ENCODE measurements around the gene SPG7. TPM values are rescaled to one million over a fixed set of nuclear protein-coding genes. Genes with fewer than 3 reads are reported as not detected.
"Not testable (repeated sequence)": the region's sequence is repeated elsewhere in the genome, so short reads cannot be mapped to it uniquely, and the experiment has no call there.

Gene SPG7
- total RNA-seq, 2 experiments from 2014 or later, result 68.6 to 76.7 TPM

GRCh38 chr16:89582614-89583196, 74.5 kb downstream of the SPG7 start:
- no peak overlapping the region for H3K27ac Mint-ChIP-seq
- ATAC-seq (no peak), DNase-seq (no peak)
- no peaks in the 10 kb centered on the region for H3K9me3 Mint-ChIP-seq (ENCODE audit: low read depth)
- H3K4me3 Mint-ChIP-seq, result no peak overlapping the region
- no peaks in the 10 kb centered on the region for H3K4me1 Mint-ChIP-seq
- ChIA-PET POLR2A (no interaction called here), CTCF (no interaction called here)
- H3K36me3 Mint-ChIP-seq (ENCODE audit: low read depth), result peaks cover 8% of the 10 kb centered on the region
- no peaks in the 10 kb centered on the region for H3K27me3 Mint-ChIP-seq
- intact Hi-C loops (cut with DNase I, micrococcal nuclease), result no loop called here

GRCh38 chr16:89583197-89583894, 75.1 kb downstream of the SPG7 start:
- no peak overlapping the region for H3K27ac Mint-ChIP-seq
- DNase-seq (no peak), ATAC-seq (no peak)
- no peaks in the 10 kb centered on the region for H3K9me3 Mint-ChIP-seq (ENCODE audit: low read depth)
- H3K27me3 Mint-ChIP-seq, result no peaks in the 10 kb centered on the region
- peaks cover 6% of the 10 kb centered on the region for H3K36me3 Mint-ChIP-seq (ENCODE audit: low read depth)
- ChIA-PET POLR2A (no interaction called here), CTCF (interaction anchor here (0.6 kb wide), 1 partner anchor 337 kb away, joined by 3 read pairs; no protein-coding TSS in a partner anchor)
- H3K4me1 Mint-ChIP-seq, result no peaks in the 10 kb centered on the region
- intact Hi-C loops (cut with DNase I, micrococcal nuclease), result no loop called here
- H3K4me3 Mint-ChIP-seq, result no peak overlapping the region

- Mint-ChIP-seq H3K4me3 (no peak overlapping the region), H3K9me3 (ENCODE audit: low read depth) (no peaks in the 10 kb centered on the region), H3K27me3 (no peaks in the 10 kb centered on the region), H3K27ac (no peak overlapping the region), H3K36me3 (ENCODE audit: low read depth) (peaks cover 5% of the 10 kb centered on the region), H3K4me1 (no peaks in the 10 kb centered on the region)
- POLR2A ChIA-PET, result no interaction called here
- CTCF ChIA-PET, result interaction anchor here (0.6 kb wide), 1 partner anchor 336 kb away, joined by 3 read pairs; no protein-coding TSS in a partner anchor
- DNase-seq (no peak), ATAC-seq (no peak)
- intact Hi-C loops (cut with DNase I, micrococcal nuclease), result no loop called here
These were observed 75.9 kb downstream of the SPG7 start for GRCh38 chr16:89583895-89584644.

- intact Hi-C loops (cut with DNase I, micrococcal nuclease), result no loop called here
- no peak overlapping the region for H3K27ac Mint-ChIP-seq
- no peak for DNase-seq
- H3K4me3 Mint-ChIP-seq, result no peak overlapping the region
- peaks cover 5% of the 10 kb centered on the region for H3K36me3 Mint-ChIP-seq (ENCODE audit: low read depth)
- H3K9me3 Mint-ChIP-seq (ENCODE audit: low read depth), result no peaks in the 10 kb centered on the region
- ChIA-PET CTCF (no interaction called here), POLR2A (no interaction called here)
- H3K27me3 Mint-ChIP-seq, result no peaks in the 10 kb centered on the region
- no peak for ATAC-seq
- H3K4me1 Mint-ChIP-seq, result no peaks in the 10 kb centered on the region
These were observed 76.8 kb downstream of the SPG7 start for GRCh38 chr16:89584768-89585549.

GRCh38 chr16:89586218-89586617, 78.0 kb downstream of the SPG7 start:
- ATAC-seq, result no peak
- H3K36me3 Mint-ChIP-seq (ENCODE audit: low read depth), result peaks cover 5% of the 10 kb centered on the region
- DNase-seq, result no peak
- intact Hi-C loops (cut with DNase I, micrococcal nuclease), result loop anchor here in 1 of 2 experiments (2.0 kb wide), 1 partner anchor 393 kb away; no protein-coding TSS in a partner anchor
- H3K27ac Mint-ChIP-seq, result no peak overlapping the region
- H3K9me3 Mint-ChIP-seq (ENCODE audit: low read depth), result no peaks in the 10 kb centered on the region
- H3K4me3 Mint-ChIP-seq, result no peak overlapping the region
- no peaks in the 10 kb centered on the region for H3K4me1 Mint-ChIP-seq
- ChIA-PET POLR2A (no interaction called here), CTCF (no interaction called here)
- no peaks in the 10 kb centered on the region for H3K27me3 Mint-ChIP-seq

- Mint-ChIP-seq H3K27me3 (no peaks in the 10 kb centered on the region), H3K4me1 (no peaks in the 10 kb centered on the region), H3K4me3 (no peak overlapping the region), H3K27ac (no peak overlapping the region), H3K36me3 (ENCODE audit: low read depth) (peaks cover 3% of the 10 kb centered on the region), H3K9me3 (ENCODE audit: low read depth) (no peaks in the 10 kb centered on the region)
- CTCF ChIA-PET, result no interaction called here
- intact Hi-C loops (cut with DNase I, micrococcal nuclease), result loop anchor here in 1 of 2 experiments (1.0 to 2.0 kb wide), 2 partner anchors 340 to 394 kb away; no protein-coding TSS in a partner anchor
- peak; percentile 31 for ATAC-seq
- peak; percentile 60 for DNase-seq
- POLR2A ChIA-PET, result no interaction called here
These were observed 78.7 kb downstream of the SPG7 start for GRCh38 chr16:89586853-89587252.

- H3K36me3 Mint-ChIP-seq (ENCODE audit: low read depth); CTCF ChIA-PET; H3K27ac Mint-ChIP-seq; H3K27me3 Mint-ChIP-seq; ATAC-seq; H3K4me3 Mint-ChIP-seq; H3K4me1 Mint-ChIP-seq; H3K9me3 Mint-ChIP-seq (ENCODE audit: low read depth); DNase-seq; POLR2A ChIA-PET: not testable (repeated sequence)
- intact Hi-C loops (cut with DNase I, micrococcal nuclease), result loop anchor here in 1 of 2 experiments (1.0 to 2.0 kb wide), 2 partner anchors 340 to 395 kb away; no protein-coding TSS in a partner anchor
These were observed 79.5 kb downstream of the SPG7 start for GRCh38 chr16:89587676-89588075.

GRCh38 chr16:89588413-89589109, 80.4 kb downstream of the SPG7 start:
- POLR2A ChIA-PET, result no interaction called here
- intact Hi-C loops (cut with DNase I, micrococcal nuclease), result no loop called here
- Mint-ChIP-seq H3K4me1 (peaks cover 2% of the 10 kb centered on the region), H3K9me3 (ENCODE audit: low read depth) (no peaks in the 10 kb centered on the region), H3K36me3 (ENCODE audit: low read depth) (peaks cover 2% of the 10 kb centered on the region), H3K27ac (no peak overlapping the region), H3K4me3 (no peak overlapping the region), H3K27me3 (no peaks in the 10 kb centered on the region)
- no peak for ATAC-seq
- no peak for DNase-seq
- CTCF ChIA-PET, result no interaction called here

- intact Hi-C loops (cut with DNase I, micrococcal nuclease), result no loop called here
- peaks cover 7% of the 10 kb centered on the region for H3K4me1 Mint-ChIP-seq
- DNase-seq, result no peak
- no peak overlapping the region for H3K4me3 Mint-ChIP-seq
- ChIA-PET CTCF (interaction anchor here (0.9 kb wide), 1 partner anchor 13 kb away, joined by 5 read pairs; no protein-coding TSS in a partner anchor), POLR2A (no interaction called here)
- no peaks in the 10 kb centered on the region for H3K9me3 Mint-ChIP-seq (ENCODE audit: low read depth)
- ATAC-seq, result no peak
- no peak overlapping the region for H3K27ac Mint-ChIP-seq
- no peaks in the 10 kb centered on the region for H3K27me3 Mint-ChIP-seq
- H3K36me3 Mint-ChIP-seq (ENCODE audit: low read depth), result peaks cover 2% of the 10 kb centered on the region
These were observed 81.2 kb downstream of the SPG7 start for GRCh38 chr16:89589241-89589926.

GRCh38 chr16:89593841-89594240, 85.6 kb downstream of the SPG7 start:
- Mint-ChIP-seq H3K9me3 (ENCODE audit: low read depth) (no peaks in the 10 kb centered on the region), H3K27ac (no peak overlapping the region), H3K36me3 (ENCODE audit: low read depth) (no peaks in the 10 kb centered on the region), H3K4me1 (peaks cover 7% of the 10 kb centered on the region), H3K27me3 (no peaks in the 10 kb centered on the region), H3K4me3 (no peak overlapping the region)
- ATAC-seq (peak; percentile 82), DNase-seq (peak; percentile 40)
- ChIA-PET CTCF (no interaction called here), POLR2A (no interaction called here)
- intact Hi-C loops (cut with DNase I, micrococcal nuclease), result no loop called here

Measured in activated CD4-positive, alpha-beta T cell treated with anti-CD3 and anti-CD28 coated beads for 36 hours (primary cell).